Panc1 (cell line): Measurements from ENCODE around the gene MRPL27.

Experiments
- TF ChIP-seq, protein P1 (sequence below): fragments of 450-650 bp; IDR thresholded peaks from 2 replicates; pipeline ENCODE4 v1.5.1; 2017; ENCODE audit warnings: mild to moderate bottlenecking
- TF ChIP-seq, protein P2 (sequence below), 2 experiments: IDR thresholded peaks; 2 replicates each; pipeline ENCODE4 v1.6.1; 2011 to 2012; ENCODE audit warnings: low read depth in 2 of 2, control low read depth in 1 of 2, low read length in 1 of 2, mild to moderate bottlenecking in 1 of 2, moderate library complexity in 1 of 2; ENCODE audit not compliant: insufficient read depth in 1 of 2

DNA sequence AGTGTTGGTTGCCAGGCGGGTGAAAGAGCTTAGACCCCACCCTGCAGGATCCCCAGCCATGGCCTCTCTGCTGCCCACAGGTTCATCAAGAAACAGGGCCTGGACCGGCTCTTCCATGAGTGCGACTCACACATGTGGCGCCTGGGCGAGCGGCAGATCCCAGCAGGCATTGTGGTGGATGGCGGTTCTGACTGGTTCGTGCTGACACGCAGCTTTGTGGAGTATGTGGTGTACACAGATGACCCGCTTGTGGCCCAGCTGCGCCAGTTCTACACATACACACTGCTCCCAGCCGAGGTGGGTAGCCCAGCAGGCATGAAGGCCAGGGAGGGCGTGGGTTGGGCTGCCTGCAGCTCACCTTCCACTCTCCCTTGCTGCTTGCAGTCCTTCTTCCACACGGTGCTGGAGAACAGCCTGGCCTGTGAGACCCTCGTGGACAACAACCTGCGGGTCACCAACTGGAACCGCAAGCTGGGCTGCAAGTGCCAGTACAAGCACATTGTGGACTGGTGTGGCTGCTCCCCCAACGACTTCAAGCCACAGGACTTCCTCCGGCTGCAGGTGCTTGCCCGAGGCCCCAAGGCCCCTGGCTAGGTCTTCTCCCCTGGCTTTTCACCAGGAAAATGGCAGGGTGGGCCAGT is 17.2 kb downstream of the MRPL27 start:
- TF ChIP-seq, protein P1, sequence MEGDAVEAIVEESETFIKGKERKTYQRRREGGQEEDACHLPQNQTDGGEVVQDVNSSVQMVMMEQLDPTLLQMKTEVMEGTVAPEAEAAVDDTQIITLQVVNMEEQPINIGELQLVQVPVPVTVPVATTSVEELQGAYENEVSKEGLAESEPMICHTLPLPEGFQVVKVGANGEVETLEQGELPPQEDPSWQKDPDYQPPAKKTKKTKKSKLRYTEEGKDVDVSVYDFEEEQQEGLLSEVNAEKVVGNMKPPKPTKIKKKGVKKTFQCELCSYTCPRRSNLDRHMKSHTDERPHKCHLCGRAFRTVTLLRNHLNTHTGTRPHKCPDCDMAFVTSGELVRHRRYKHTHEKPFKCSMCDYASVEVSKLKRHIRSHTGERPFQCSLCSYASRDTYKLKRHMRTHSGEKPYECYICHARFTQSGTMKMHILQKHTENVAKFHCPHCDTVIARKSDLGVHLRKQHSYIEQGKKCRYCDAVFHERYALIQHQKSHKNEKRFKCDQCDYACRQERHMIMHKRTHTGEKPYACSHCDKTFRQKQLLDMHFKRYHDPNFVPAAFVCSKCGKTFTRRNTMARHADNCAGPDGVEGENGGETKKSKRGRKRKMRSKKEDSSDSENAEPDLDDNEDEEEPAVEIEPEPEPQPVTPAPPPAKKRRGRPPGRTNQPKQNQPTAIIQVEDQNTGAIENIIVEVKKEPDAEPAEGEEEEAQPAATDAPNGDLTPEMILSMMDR: no peak
- TF ChIP-seq, protein P2, sequence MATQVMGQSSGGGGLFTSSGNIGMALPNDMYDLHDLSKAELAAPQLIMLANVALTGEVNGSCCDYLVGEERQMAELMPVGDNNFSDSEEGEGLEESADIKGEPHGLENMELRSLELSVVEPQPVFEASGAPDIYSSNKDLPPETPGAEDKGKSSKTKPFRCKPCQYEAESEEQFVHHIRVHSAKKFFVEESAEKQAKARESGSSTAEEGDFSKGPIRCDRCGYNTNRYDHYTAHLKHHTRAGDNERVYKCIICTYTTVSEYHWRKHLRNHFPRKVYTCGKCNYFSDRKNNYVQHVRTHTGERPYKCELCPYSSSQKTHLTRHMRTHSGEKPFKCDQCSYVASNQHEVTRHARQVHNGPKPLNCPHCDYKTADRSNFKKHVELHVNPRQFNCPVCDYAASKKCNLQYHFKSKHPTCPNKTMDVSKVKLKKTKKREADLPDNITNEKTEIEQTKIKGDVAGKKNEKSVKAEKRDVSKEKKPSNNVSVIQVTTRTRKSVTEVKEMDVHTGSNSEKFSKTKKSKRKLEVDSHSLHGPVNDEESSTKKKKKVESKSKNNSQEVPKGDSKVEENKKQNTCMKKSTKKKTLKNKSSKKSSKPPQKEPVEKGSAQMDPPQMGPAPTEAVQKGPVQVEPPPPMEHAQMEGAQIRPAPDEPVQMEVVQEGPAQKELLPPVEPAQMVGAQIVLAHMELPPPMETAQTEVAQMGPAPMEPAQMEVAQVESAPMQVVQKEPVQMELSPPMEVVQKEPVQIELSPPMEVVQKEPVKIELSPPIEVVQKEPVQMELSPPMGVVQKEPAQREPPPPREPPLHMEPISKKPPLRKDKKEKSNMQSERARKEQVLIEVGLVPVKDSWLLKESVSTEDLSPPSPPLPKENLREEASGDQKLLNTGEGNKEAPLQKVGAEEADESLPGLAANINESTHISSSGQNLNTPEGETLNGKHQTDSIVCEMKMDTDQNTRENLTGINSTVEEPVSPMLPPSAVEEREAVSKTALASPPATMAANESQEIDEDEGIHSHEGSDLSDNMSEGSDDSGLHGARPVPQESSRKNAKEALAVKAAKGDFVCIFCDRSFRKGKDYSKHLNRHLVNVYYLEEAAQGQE (IDR thresholded peaks at IDR 0.05; ENCODE audit: insufficient read depth in 1 of 2, low read depth in 2 of 2, low read length in 1 of 2): no peak
